Measurements from ENCODE around the gene VTI1A.

VTI1A gene

GRCh38 chr10:112791447-112791846 is 344.4 kb downstream of the VTI1A start:
- FAIRE-seq: no peak
- DNase-seq (ENCODE audit: insufficient read length, low spot score): no peak
- no peak for TF ChIP-seq CTCF (IDR thresholded peaks at IDR 0.05; ENCODE audit: insufficient read depth, missing control alignments)

GRCh38 chr10:112792487-112793201 is 345.6 kb downstream of the VTI1A start:
- no peak for DNase-seq (ENCODE audit: insufficient read length, low spot score)
- FAIRE-seq: no peak
- TF ChIP-seq CTCF (IDR thresholded peaks at IDR 0.05; ENCODE audit: insufficient read depth, missing control alignments): no peak

GRCh38 chr10:112793202-112793921 is 346.3 kb downstream of the VTI1A start:
- no peak for DNase-seq (ENCODE audit: insufficient read length, low spot score)
- no peak for TF ChIP-seq CTCF (IDR thresholded peaks at IDR 0.05; ENCODE audit: insufficient read depth, missing control alignments)
- FAIRE-seq: no peak

- DNase-seq (ENCODE audit: insufficient read length, low spot score) (no peak), FAIRE-seq (no peak)
Observed at GRCh38 chr10:112794201-112794600, 347.2 kb downstream of the VTI1A start.

GRCh38 chr10:112795067-112795466 is 348.1 kb downstream of the VTI1A start:
- DNase-seq (ENCODE audit: insufficient read length, low spot score) (no peak), FAIRE-seq (no peak)
- no peak for TF ChIP-seq CTCF (IDR thresholded peaks at IDR 0.05; ENCODE audit: insufficient read depth, missing control alignments)

More at GRCh38 chr10:112794201-112794600, 347.2 kb downstream of the VTI1A start:
- TF ChIP-seq CTCF (IDR thresholded peaks at IDR 0.05; ENCODE audit: insufficient read depth, missing control alignments): no peak

GRCh38 chr10:112797197-112797596 is 350.2 kb downstream of the VTI1A start:
- DNase-seq (ENCODE audit: insufficient read length, low spot score) (no peak), FAIRE-seq (no peak)
- TF ChIP-seq CTCF (IDR thresholded peaks at IDR 0.05; ENCODE audit: insufficient read depth, missing control alignments): no peak

GRCh38 chr10:112797855-112798254 is 350.8 kb downstream of the VTI1A start:
- no peak for TF ChIP-seq CTCF (IDR thresholded peaks at IDR 0.05; ENCODE audit: insufficient read depth, missing control alignments)
- FAIRE-seq: no peak

More at GRCh38 chr10:112797855-112798254, 350.8 kb downstream of the VTI1A start:
- no peak for DNase-seq (ENCODE audit: insufficient read length, low spot score)
